PC-3 (cell line): ENCODE data around the gene PLPPR3. TPM values are rescaled to one million over a fixed set of nuclear protein-coding genes. Genes with fewer than 3 reads are reported as not detected.

Experiments
- ATAC-seq: fragments of 200-7000 bp; cut with Tn5 transposase; 2 replicates; pipeline ENCODE4 v1.9.1; 2020; ENCODE audit warnings: mild to moderate bottlenecking, moderate library complexity
- BruUV-seq: library from RNA; stranded (reverse); fragments of 400-500 nt; replicated peaks from 2 replicates; lab custom pipeline; 2021; lab: Mats Ljungman, UMichigan
- CTCF ChIA-PET: fragments of 300-600 bp; sonication (Branson Sonifier 250); formaldehyde crosslinking; loops from one replicate; lab custom pipeline; 2022; ENCODE audit warnings: antibody characterized with exemption; lab: Charles Lee
- POLR2A ChIA-PET: fragments of 300-600 bp; sonication (Branson Sonifier 250); formaldehyde crosslinking; loops from one replicate; lab custom pipeline; 2022; ENCODE audit warnings: antibody characterized with exemption; ENCODE audit not compliant: unreplicated experiment; lab: Charles Lee
- DNase-seq: peaks from one replicate; pipeline ENCODE4 v3.0.0-alpha.2; 2015
- H2AFZ ChIP-seq: fragments of 300-600 bp; sonication (generic); 2 replicates; pipeline ENCODE4 v1.6.0; 2016; ENCODE audit warnings: antibody characterized with exemption, low read length
- H3F3A ChIP-seq: fragments of 300-600 bp; sonication (generic); one replicate; pipeline ENCODE4 v1.6.0; 2017; ENCODE audit warnings: antibody characterized with exemption, low read length, control low read depth, mild to moderate bottlenecking; ENCODE audit not compliant: unreplicated experiment
- H3K27ac ChIP-seq: fragments of 300-600 bp; sonication (generic); 2 replicates; pipeline ENCODE4 v1.5.1; 2016; ENCODE audit warnings: mild to moderate bottlenecking, low read length
- H3K27me3 ChIP-seq: fragments of 300-600 bp; sonication (generic); 2 replicates; pipeline ENCODE4 v1.6.1; 2016; ENCODE audit warnings: low read length, mixed read lengths
- H3K36me3 ChIP-seq: fragments of 300-600 bp; sonication (generic); 2 replicates; pipeline ENCODE4 v1.6.1; 2016; ENCODE audit warnings: low read depth, mixed run types, low read length, mixed read lengths
- H3K4me1 ChIP-seq: fragments of 300-600 bp; sonication (generic); 2 replicates; pipeline ENCODE4 v1.5.1; 2016; ENCODE audit warnings: low read length; ENCODE audit not compliant: insufficient read depth
- H3K4me2 ChIP-seq: fragments of 300-600 bp; sonication (generic); 2 replicates; pipeline ENCODE4 v1.6.0; 2016; ENCODE audit warnings: low read length
- H3K4me3 ChIP-seq: fragments of 300-600 bp; sonication (generic); 2 replicates; pipeline ENCODE4 v1.5.1; 2016; ENCODE audit warnings: mild to moderate bottlenecking, low read length, mixed read lengths
- H3K79me2 ChIP-seq: fragments of 300-600 bp; sonication (generic); 2 replicates; pipeline ENCODE4 v1.6.1; 2017; ENCODE audit warnings: low read length, mixed read lengths
- H3K9ac ChIP-seq: fragments of 300-600 bp; sonication (generic); 2 replicates; pipeline ENCODE4 v1.6.0; 2016; ENCODE audit warnings: mild to moderate bottlenecking, low read length
- H3K9me2 ChIP-seq: fragments of 300-600 bp; sonication (generic); replicated peaks from 2 replicates; pipeline ENCODE4 v1.6.1; 2016; ENCODE audit warnings: mixed run types, low read length, mixed read lengths
- H3K9me3 ChIP-seq: fragments of 300-600 bp; sonication (generic); 2 replicates; pipeline ENCODE4 v1.6.1; 2016; ENCODE audit warnings: low read length, mixed read lengths
- H4K20me1 ChIP-seq: fragments of 300-600 bp; sonication (generic); 2 replicates; pipeline ENCODE4 v1.6.1; 2016; ENCODE audit warnings: low read length, mixed read lengths
- EZH2 ChIP-seq: fragments of 300-600 bp; sonication (generic); IDR thresholded peaks from one replicate; pipeline ENCODE4 v1.6.1; 2017; ENCODE audit warnings: antibody characterized with exemption, mild to moderate bottlenecking, low read length; ENCODE audit not compliant: unreplicated experiment
- EZH2phosphoT487 ChIP-seq: fragments of 300-600 bp; sonication (generic); IDR thresholded peaks from 2 replicates; pipeline ENCODE4 v1.6.1; 2018; ENCODE audit warnings: mild to moderate bottlenecking, antibody characterized with exemption, low read length, borderline replicate concordance
- intact Hi-C: fragments of 100-400 bp; cut with micrococcal nuclease; formaldehyde crosslinking; loops from 2 replicates; pipeline ENCODE4 v1.9.0; 2023
- total RNA-seq: library from RNA; depleted of rRNA; stranded (reverse); fragments of >200 nt; gene quantifications from 2 replicates; pipeline ENCODE4 v1.2.3, GENCODE V29; 2014
- TF ChIP-seq, protein P1 (sequence below): fragments of 300-600 bp; sonication (generic); conservative IDR thresholded peaks from 2 replicates; pipeline ENCODE4 v1.5.1; 2017; ENCODE audit warnings: antibody characterized with exemption, low read depth, mild to moderate bottlenecking, low read length

Gene PLPPR3
- total RNA-seq, 1 experiment from 2014 or later = not detected

DNA sequence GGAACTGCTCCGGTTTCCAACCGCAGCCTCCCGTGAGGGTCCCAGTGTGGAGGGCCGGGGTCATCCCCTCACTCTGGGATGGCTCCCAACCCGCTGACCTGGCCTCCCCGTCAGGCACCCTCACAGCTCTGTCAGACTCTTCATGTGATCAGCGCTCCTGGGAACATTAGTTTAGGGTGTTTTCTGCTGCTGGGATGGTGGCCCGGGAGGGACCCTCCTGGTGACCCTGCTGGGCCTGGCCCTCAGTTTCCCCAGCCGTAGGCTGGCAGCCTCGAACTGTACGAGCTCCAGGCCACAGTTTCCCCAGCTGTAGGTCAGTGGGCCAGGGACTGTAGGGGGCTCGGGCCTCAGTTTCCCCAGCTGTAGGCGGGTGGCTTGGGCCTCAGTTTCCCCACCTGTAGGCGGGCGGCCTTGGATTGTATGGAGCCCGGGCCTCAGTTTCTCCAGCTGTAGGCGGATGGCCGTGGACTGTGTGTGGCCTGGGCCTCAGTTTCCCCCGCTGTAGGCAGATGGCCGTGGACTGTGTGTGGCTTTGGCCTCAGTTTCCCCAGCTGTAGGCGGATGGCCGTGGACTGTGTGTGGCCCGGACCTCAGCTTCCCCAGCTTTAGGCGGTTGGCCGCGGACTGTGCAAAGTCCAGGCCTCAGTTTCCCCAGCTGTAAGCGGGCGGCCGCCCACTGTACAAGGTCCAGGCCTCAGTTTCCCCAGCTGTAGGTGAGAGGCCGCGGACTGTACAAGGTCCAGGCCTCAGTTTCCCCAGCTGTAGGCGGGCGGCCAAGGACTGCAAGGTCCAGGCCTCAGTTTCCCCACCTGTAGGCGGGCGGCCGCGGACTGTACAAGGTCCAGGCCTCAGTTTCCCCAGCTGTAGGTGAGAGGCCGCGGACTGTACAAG lies 25.8 kb downstream of the PLPPR3 start:
- Histone ChIP-seq H3K4me1 (peaks cover 16% of the 10 kb centered on the region), H3K79me2 (peaks cover 31% of the 10 kb centered on the region), H3K9me3 (no peaks in the 10 kb centered on the region), H3K36me3 (peaks cover 27% of the 10 kb centered on the region), H3K27me3 (no peaks in the 10 kb centered on the region), H3K27ac (no peak overlapping the region), H4K20me1 (peaks cover 30% of the 10 kb centered on the region), H3F3A (no peaks in the 10 kb centered on the region), H2AFZ (no peak overlapping the region; the same call in 1 of the 2 replicates), H3K9me2 (no peaks in the 10 kb centered on the region), H3K9ac (peak overlapping the region; percentile 77), H3K4me3 (peak overlapping the region; percentile 70; the same call in 1 of the 2 replicates), H3K4me2 (peak overlapping the region; percentile 92)
- TF ChIP-seq EZH2phosphoT487 (no peak), EZH2 (no peak)
- TF ChIP-seq, protein P1, sequence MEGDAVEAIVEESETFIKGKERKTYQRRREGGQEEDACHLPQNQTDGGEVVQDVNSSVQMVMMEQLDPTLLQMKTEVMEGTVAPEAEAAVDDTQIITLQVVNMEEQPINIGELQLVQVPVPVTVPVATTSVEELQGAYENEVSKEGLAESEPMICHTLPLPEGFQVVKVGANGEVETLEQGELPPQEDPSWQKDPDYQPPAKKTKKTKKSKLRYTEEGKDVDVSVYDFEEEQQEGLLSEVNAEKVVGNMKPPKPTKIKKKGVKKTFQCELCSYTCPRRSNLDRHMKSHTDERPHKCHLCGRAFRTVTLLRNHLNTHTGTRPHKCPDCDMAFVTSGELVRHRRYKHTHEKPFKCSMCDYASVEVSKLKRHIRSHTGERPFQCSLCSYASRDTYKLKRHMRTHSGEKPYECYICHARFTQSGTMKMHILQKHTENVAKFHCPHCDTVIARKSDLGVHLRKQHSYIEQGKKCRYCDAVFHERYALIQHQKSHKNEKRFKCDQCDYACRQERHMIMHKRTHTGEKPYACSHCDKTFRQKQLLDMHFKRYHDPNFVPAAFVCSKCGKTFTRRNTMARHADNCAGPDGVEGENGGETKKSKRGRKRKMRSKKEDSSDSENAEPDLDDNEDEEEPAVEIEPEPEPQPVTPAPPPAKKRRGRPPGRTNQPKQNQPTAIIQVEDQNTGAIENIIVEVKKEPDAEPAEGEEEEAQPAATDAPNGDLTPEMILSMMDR = no peak
- POLR2A ChIA-PET = no interaction called here
- DNase-seq (no peak), ATAC-seq (no peak)
- intact Hi-C loops = loop anchor here (2.0 kb wide), 1 partner anchor 13 kb away; no protein-coding TSS in a partner anchor
- CTCF ChIA-PET = no interaction called here
- no TSS peak for BruUV-seq

GRCh38 chr19:795073-795611 lies 26.6 kb downstream of the PLPPR3 start:
- no peaks in the 10 kb centered on the region for H3K9me3 ChIP-seq
- no peak overlapping the region for H3K4me2 ChIP-seq
- no peaks in the 10 kb centered on the region for H3K9me2 ChIP-seq
- no peaks in the 10 kb centered on the region for H3K27me3 ChIP-seq
- BruUV-seq = no TSS peak
- peaks cover 8% of the 10 kb centered on the region for H3K4me1 ChIP-seq
- no peak overlapping the region for H3K9ac ChIP-seq
- intact Hi-C loops = no loop called here
- ATAC-seq (no peak), DNase-seq (no peak)
- peaks cover 20% of the 10 kb centered on the region for H3K36me3 ChIP-seq
- CTCF ChIA-PET = no interaction called here
- POLR2A ChIA-PET = no interaction called here
- H3K79me2 ChIP-seq = peaks cover 23% of the 10 kb centered on the region
- H2AFZ ChIP-seq = no peak overlapping the region
- H3K27ac ChIP-seq = no peak overlapping the region
- no peaks in the 10 kb centered on the region for H3F3A ChIP-seq
- no peak overlapping the region for H3K4me3 ChIP-seq
- no peak for TF ChIP-seq EZH2
- no peak for TF ChIP-seq EZH2phosphoT487
- TF ChIP-seq, protein P1 = no peak
- peaks cover 22% of the 10 kb centered on the region for H4K20me1 ChIP-seq

- intact Hi-C loops = no loop called here
- peaks cover 8% of the 10 kb centered on the region for H3K36me3 ChIP-seq
- no peak overlapping the region for H3K4me2 ChIP-seq
- no peaks in the 10 kb centered on the region for H3K4me1 ChIP-seq
- no peak overlapping the region for H3K4me3 ChIP-seq
- no TSS peak for BruUV-seq
- no peak overlapping the region for H3K9ac ChIP-seq
- H3K27ac ChIP-seq = no peak overlapping the region
- TF ChIP-seq EZH2phosphoT487 (no peak), EZH2 (no peak)
- TF ChIP-seq, protein P1 = no peak
- H2AFZ ChIP-seq = no peak overlapping the region
- H4K20me1 ChIP-seq = peaks cover 9% of the 10 kb centered on the region
- H3K9me3 ChIP-seq = no peaks in the 10 kb centered on the region
- H3K27me3 ChIP-seq = no peaks in the 10 kb centered on the region
- H3K9me2 ChIP-seq = no peaks in the 10 kb centered on the region
- no peak for DNase-seq
- CTCF ChIA-PET = no interaction called here
- peaks cover 10% of the 10 kb centered on the region for H3K79me2 ChIP-seq
- no peak for ATAC-seq
- H3F3A ChIP-seq = no peaks in the 10 kb centered on the region
- POLR2A ChIA-PET = no interaction called here
Observed at GRCh38 chr19:793806-794205, 27.9 kb downstream of the PLPPR3 start.
